Activated CD8-positive, alpha-beta memory T cell treated with anti-CD3 and anti-CD28 coated beads for 36 hours (primary cell): Measurements from ENCODE around the gene CHRND. TPM values are rescaled to one million over a fixed set of nuclear protein-coding genes. Genes with fewer than 3 reads are reported as not detected.
"Not testable (repeated sequence)": the region's sequence is repeated elsewhere in the genome, so short reads cannot be mapped to it uniquely, and the experiment has no call there.

ENCODE experiments used
- CTCF ChIA-PET: fragments of 350-600 bp; sonication (Branson Sonifier 250); formaldehyde crosslinking; loops from one replicate; lab custom pipeline; 2021; ENCODE audit warnings: antibody characterized with exemption; lab: Charles Lee
- POLR2A ChIA-PET: fragments of 350-600 bp; sonication (Branson Sonifier 250); formaldehyde crosslinking; loops from one replicate; lab custom pipeline; 2021; ENCODE audit warnings: antibody characterized with exemption; lab: Charles Lee
- total RNA-seq, 2 experiments: library from RNA; stranded (reverse); gene quantifications; one replicate each; pipeline ENCODE4 v1.2.3, GENCODE V29; 2021

CHRND gene
- total RNA-seq, 2 experiments from 2014 or later = not detected

DNA sequence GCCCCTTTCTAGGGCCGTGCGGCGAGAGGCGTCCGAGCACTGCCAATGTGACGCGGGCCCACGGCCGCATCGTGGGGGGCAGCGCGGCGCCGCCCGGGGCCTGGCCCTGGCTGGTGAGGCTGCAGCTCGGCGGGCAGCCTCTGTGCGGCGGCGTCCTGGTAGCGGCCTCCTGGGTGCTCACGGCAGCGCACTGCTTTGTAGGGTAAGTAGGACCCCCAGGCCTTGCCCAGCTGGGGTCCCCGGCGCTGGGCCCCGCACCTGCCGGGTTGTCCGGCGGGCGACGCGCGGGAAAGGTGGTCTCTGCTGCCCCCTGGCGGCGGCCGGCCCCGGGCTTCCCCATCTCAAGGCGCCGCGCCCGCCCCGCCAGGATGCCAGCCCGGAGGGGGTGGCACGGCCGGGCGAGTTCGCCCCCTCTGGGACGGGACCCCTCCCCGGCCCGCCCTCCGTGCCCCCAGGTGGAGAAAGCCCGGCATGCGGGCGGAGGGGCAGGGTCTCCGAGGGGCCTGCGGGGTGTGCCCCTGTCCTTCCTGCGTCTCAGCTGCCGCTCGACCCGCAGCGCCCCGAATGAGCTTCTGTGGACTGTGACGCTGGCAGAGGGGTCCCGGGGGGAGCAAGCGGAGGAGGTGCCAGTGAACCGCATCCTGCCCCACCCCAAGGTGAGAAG is 3.9 kb upstream of the CHRND start:
- CTCF ChIA-PET = interaction anchor here (0.7 to 2.2 kb wide), 10 partner anchors 10 to 186 kb away, joined by 3 to 8 read pairs (median 4); no protein-coding TSS in a partner anchor
- POLR2A ChIA-PET = no interaction called here

DNA sequence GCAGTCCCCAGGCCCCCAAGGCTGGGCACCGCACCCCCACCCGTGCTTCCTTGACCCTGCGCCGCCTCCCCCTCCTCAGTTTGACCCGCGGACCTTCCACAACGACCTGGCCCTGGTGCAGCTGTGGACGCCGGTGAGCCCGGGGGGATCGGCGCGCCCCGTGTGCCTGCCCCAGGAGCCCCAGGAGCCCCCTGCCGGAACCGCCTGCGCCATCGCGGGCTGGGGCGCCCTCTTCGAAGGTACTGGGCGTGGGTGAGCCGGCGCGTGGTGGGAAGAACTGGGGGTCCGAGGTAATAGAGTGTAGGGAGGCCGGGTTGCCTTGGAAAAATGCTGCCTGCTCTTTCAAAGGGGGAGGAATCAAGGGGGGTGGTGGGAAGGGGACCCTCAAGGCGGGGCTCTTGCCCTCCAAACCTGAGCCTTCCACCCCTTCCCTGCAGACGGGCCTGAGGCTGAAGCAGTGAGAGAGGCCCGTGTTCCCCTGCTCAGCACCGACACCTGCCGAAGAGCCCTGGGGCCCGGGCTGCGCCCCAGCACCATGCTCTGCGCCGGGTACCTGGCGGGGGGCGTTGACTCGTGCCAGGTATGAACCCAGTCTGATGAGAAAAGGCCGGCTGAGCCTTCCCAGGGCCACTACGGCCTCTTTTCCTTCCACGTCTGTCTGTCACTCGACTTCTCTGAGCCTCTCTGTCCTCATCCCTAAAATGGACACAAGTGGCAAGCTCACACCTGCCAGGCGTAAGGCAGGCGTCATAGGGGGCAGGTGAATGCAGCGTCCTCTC is 3.1 kb upstream of the CHRND start:
- POLR2A ChIA-PET = no interaction called here
- CTCF ChIA-PET = interaction anchor here (1.0 to 2.2 kb wide), 11 partner anchors 9 to 187 kb away, joined by 3 to 8 read pairs (median 4); partner anchors contain the start of genes EIF4E2 and TIGD1

DNA sequence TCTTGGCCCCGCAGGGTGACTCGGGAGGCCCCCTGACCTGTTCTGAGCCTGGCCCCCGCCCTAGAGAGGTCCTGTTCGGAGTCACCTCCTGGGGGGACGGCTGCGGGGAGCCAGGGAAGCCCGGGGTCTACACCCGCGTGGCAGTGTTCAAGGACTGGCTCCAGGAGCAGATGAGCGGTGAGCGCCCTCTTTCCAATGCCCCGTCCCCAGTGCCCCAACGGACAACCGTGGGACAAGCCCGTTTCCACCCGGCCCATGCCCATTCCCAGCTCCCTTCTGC is 2.6 kb upstream of the CHRND start:
- ChIA-PET CTCF (interaction anchor here (1.0 to 1.4 kb wide), 4 partner anchors 27 to 82 kb away, joined by 3 read pairs; partner anchors contain the start of genes EIF4E2 and TIGD1), POLR2A (no interaction called here)

DNA sequence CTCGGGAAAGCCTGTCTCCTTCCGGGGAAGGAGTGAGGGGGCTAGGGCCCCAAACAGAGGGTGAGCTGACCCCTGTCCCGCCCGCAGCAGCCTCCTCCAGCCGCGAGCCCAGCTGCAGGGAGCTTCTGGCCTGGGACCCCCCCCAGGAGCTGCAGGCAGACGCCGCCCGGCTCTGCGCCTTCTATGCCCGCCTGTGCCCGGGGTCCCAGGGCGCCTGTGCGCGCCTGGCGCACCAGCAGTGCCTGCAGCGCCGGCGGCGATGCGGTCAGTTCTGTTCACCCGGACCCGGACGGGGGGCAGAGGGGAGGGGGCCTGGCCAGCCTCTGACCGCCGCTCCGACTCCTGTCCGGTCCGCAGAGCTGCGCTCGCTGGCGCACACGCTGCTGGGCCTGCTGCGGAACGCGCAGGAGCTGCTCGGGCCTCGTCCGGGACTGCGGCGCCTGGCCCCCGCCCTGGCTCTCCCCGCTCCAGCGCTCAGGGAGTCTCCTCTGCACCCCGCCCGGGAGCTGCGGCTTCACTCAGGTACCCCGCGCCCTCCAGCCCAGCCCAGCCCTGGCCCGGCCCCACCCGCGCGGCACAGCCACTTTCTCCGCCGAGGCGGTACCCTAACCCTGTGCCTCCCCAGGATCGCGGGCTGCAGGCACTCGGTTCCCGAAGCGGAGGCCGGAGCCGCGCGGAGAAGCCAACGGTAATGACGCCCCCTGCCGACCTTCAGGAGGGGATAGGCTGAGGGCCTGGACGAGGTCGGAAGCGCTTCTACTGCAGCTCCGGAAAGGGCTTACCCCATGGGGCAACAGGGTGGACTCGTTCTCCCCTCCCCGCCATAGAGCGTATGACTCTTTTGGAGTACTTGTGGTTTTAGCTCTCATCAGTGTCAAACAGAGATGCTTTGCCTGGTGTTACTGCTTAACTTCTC is 2.0 kb upstream of the CHRND start:
- CTCF ChIA-PET = interaction anchor here (1.0 to 1.4 kb wide), 3 partner anchors 27 to 83 kb away, joined by 3 read pairs; partner anchors contain the start of genes EIF4E2 and TIGD1
- POLR2A ChIA-PET = no interaction called here

DNA sequence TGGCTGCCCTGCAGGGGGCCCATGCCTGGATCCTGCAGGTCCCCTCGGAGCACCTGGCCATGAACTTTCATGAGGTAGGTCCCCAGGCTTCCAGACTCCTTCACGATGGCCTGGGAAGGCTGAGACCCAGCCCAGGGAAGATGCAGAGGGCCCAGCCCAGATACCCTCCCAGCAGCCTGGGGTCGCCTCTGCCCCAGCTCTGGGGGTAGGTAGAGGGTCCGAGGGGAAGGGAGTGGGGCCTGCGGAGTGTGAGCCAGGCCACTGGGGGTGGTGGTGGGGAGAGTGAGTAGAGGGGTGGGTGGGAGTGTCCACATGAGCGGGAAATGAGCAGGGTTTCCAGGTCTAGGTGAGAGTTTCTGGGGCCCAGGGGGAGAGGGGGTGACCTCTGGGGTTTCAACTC is 1.2 kb upstream of the CHRND start:
- CTCF ChIA-PET = interaction anchor here (1.4 kb wide), 1 partner anchor 78 kb away, joined by 3 read pairs; no protein-coding TSS in a partner anchor
- POLR2A ChIA-PET = no interaction called here

DNA sequence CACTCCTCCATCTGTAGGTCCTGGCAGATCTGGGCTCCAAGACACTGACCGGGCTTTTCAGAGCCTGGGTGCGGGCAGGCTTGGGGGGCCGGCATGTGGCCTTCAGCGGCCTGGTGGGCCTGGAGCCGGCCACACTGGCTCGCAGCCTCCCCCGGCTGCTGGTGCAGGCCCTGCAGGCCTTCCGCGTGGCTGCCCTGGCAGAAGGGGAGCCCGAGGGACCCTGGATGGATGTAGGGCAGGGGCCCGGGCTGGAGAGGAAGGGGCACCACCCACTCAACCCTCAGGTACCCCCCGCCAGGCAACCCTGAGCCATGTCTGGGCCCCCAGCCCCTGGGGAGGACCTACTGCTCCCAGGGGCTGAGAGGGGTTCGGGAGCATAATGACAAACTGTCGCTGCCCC is 761 bp upstream of the CHRND start:
- POLR2A ChIA-PET = no interaction called here
- CTCF ChIA-PET = no interaction called here

DNA sequence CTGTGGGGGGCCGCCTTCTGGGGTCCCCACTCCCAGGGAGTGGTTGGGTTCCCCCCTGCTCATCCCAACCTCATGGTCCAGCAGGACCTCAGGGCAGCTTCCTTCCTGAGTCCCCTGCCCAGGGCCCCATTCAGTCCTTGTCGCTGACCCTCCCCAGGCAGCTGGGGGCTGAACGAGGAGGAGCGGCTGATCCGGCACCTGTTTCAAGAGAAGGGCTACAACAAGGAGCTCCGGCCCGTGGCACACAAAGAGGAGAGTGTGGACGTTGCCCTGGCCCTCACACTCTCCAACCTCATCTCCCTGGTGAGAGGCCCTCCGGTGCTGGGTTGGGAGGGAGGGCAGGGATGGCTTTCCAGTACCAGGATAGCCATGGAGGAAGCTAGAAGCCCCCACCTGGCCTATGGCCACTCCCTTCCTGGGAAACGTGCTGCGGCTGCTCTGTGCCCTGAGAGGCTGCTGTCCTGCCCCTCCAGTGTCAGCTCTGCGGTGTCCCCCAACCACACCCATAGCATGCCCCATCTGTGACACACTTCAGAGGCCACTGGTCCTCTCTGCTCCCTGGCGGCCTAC is 497 bp downstream of the CHRND start:
- ChIA-PET POLR2A (no interaction called here), CTCF (interaction anchor here (0.6 kb wide), 2 partner anchors 18 to 24 kb away, joined by 3 to 4 read pairs; partner anchors contain the start of gene EIF4E2)

DNA sequence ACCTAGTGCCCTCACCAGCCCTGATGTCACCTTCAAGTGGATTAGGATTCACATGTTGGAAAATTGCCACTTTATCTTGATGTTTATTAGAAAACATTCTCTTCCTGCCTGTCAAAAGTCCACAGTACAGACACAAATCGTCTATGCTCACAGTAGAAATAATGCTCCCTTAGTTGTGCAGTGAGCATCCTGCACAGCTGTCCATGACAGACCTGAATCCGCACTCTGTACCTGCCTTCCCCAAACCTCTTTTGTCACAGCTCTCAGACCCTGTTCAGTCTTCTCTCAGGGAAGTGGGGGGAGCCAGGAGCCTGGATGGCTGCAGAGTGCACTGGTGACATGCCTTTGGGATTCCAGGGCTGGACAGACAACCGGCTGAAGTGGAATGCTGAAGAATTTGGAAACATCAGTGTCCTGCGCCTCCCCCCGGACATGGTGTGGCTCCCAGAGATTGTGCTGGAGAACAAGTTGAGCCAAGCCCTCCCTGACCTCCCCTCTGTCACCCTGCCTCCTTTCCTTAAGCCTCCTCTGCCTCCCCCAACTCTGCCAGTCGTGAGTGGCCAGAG is 2.0 kb downstream of the CHRND start:
- ChIA-PET CTCF (no interaction called here), POLR2A (no interaction called here)

DNA sequence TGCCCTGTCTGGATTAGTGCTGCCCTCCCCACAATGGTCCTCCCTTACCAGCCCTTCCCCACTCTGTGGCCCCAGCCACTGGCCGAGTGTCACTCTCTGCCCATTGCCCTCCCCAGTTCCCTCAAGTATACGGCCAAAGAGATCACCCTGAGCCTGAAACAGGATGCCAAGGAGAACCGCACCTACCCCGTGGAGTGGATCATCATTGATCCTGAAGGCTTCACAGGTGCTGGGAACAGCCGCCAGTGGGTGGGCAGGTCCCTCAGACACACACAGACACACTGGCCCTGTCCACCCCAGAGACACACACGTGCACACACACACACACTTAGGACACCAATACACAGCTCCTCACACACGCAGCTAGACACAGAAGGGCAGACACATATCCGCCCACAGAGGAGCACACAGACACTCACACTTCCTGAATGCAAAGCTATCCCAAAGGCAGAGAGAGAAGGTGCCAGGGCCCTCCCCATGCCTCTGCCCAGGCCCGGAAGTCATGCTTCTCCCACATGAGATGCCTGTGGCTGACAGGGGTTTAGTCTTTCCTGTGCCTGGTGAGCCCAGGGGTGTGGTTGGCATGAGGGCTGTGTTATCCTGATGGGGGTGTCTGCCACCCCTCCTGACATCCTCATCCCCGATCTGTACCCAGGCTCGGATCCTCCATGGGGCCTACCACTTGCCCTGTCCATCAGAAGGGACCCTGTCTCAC is 2.9 kb downstream of the CHRND start:
- ChIA-PET CTCF (no interaction called here), POLR2A (no interaction called here)

DNA sequence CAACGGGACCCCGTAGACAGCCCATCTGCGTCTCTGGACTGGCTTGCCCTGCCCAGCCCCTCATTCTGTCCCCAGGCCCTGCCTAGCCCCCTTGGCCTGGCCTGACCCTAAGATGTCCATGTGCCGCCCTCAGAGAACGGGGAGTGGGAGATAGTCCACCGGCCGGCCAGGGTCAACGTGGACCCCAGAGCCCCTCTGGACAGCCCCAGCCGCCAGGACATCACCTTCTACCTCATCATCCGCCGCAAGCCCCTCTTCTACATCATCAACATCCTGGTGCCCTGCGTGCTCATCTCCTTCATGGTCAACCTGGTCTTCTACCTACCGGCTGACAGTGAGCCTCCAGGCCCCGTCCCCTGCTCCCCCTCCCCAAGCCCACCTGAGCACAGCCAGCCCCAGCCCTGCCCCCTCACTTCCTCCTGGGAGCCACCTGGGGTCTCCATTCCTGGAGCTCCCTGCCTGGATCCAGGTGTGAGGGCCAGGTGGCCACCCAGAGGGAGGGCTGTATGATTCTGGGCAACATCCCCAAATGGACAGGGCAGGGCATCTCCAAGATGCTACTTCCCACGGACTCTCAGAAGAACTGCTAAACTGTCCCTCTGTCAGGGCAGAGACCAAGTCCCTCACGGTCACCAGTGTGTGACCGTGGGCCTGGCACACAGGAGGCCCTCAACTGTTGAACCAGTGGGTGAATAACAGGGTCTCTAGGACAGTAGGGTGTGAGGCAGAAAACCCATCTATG is 4.0 kb downstream of the CHRND start:
- CTCF ChIA-PET = no interaction called here
- POLR2A ChIA-PET = no interaction called here

DNA sequence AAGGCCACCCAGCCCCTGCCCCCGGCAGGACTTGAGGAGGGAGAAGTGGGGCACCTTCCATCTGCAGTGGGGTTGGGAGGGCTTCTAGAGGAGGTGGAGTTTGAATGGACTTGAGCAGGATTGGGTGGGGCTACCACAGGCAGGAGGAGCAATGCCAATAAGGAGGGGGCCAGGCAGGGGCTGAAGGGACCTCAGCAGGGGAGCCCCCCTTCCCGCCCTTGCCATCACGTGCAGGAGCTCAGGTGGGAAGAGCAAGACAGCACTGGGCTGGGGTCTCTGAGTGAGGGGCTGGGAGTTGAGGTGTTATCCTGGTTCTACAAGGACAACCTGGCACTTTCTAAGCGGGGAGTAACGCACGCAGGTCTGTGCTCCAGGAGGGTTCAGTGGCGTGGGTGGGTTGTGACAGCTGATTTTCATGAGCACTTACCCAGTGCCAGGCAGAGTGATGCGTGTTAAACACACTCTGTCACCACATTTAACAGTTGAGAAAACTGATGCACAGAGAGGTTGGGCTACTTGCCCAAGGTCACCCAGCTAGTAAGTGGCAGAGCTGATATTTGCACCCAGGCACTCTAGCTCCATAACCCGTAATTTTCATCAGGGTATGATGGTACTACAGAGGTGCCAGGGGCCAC is 4.8 kb downstream of the CHRND start:
- CTCF ChIA-PET = no interaction called here
- POLR2A ChIA-PET = no interaction called here

DNA sequence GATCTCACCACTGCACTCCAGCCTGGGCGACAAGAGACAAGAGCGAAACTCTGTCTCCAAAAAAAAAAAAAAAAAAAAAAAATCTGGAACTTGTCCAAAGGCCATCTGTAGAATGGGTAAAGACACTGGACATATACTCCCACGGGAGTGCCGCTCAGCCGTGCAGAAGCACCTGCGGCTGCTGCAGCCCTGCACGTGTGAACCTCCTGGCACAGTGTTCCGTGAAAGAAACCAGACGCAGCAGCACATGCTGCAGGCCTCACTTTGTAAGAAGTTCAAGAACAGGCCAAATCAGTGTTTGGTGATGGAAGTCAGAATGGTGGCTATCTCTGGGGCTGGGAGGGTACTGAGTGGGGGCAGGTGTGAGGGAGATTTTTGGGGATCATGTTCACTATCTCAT is 6.5 kb downstream of the CHRND start:
- ChIA-PET CTCF (interaction anchor here (0.9 kb wide), 1 partner anchor 11 kb away, joined by 4 read pairs; no protein-coding TSS in a partner anchor), POLR2A (no interaction called here)

DNA sequence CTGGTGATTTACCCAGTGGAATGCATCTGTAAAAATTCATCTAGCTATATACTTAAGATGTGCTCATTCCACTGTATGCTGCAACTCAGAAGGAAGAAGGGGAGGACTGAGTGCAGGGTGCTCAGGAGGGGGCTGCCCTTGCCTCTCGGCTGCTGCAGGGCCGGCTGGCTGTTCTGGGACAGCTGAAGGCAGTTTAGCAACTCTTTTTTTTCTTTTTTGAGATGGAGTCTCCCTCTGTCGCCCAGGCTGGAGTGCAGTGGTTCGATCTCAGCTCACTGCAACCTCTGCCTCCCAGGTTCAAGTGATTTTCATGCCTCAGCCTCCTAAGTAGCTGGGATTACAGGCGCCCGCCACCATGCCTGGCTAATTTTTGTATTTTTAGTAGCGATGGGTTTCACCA is 6.9 kb downstream of the CHRND start:
- CTCF ChIA-PET = interaction anchor here (0.6 kb wide), 1 partner anchor 735 kb away, joined by 3 read pairs; no protein-coding TSS in a partner anchor
- POLR2A ChIA-PET = not testable (repeated sequence)

DNA sequence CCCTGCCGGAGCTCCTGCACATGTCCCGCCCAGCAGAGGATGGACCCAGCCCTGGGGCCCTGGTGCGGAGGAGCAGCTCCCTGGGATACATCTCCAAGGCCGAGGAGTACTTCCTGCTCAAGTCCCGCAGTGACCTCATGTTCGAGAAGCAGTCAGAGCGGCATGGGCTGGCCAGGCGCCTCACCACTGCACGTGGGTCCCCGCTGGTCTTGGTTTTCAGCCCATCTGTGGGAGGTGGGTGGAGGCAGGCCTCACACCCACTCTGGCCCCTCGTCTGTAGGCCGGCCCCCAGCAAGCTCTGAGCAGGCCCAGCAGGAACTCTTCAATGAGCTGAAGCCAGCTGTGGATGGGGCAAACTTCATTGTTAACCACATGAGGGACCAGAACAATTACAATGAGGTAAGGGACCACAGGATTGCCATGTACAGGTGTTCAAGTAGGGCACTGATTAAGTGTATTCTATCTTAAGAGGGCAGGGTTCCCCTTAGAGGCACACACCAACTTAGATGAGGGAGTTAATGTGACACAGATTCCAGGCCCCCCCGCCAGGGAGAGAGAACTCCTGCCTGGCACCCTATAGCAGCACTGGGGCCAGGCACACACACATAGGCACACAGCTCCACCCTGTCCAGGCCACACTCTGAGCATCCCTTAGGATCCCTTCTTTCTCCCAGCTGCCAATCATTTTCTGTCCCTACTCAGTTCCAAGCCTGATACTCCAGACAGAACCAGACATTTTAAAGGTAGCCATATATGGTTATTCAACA is 8.2 kb downstream of the CHRND start:
- CTCF ChIA-PET = interaction anchor here (0.5 kb wide), 1 partner anchor 782 kb away, joined by 4 read pairs; no protein-coding TSS in a partner anchor
- POLR2A ChIA-PET = no interaction called here

DNA sequence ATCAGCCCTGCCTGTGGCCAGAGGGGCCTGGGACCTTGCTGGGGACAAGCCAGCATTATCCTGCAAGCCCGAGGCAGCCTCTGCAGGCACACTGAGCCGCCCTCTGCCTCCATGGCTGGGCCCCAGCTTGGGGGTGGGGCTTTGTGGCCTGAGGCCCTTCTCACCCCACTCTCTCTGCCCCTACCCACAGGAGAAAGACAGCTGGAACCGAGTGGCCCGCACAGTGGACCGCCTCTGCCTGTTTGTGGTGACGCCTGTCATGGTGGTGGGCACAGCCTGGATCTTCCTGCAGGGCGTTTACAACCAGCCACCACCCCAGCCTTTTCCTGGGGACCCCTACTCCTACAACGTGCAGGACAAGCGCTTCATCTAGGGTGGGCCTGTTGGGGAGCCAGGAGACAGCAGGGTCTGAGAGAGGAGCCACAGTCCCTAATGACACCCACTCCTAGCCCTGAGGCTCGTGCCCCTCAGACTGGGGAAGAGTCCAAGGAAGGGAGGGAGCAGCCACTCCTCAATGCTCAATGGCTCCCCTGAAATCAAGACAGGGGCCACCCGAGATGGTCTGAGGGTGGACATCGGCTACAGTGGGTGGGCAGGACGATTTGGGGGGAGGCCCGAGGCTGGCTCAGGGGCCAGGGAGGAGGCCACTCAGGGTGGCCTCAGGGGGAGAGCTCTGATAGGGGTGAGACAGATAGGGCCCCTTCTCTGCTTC is 9.1 kb downstream of the CHRND start:
- ChIA-PET CTCF (no interaction called here), POLR2A (no interaction called here)
